ENCODE measurements around the gene C5AR1.

DNA sequence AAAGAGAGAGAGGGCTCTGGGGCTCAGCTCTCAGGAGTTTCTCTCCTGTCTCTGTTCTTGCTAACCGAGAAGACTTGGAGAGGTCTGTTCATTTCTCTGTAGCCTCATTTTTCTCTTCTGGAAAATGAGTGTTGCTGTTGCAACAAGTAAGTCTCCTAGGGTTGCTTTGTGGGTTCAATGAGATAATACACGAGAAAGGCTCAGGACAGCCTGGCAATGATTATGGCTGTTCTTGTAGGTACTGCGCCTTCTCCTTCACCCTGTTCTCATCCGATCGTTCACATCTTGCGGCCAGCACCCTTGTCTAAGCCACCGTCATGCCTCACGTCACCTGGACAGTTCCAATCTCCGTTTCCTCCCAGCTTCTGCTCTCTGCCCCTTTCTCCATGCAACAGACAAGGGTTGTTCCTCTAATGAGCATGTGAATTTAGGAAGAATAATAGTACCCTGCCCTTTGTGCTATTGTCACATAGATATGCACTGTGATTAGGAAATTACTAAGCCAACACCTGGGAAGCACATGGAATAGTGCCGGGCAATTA, 4.2 kb downstream of the C5AR1 start:
- TF ChIP-seq, protein P1, sequence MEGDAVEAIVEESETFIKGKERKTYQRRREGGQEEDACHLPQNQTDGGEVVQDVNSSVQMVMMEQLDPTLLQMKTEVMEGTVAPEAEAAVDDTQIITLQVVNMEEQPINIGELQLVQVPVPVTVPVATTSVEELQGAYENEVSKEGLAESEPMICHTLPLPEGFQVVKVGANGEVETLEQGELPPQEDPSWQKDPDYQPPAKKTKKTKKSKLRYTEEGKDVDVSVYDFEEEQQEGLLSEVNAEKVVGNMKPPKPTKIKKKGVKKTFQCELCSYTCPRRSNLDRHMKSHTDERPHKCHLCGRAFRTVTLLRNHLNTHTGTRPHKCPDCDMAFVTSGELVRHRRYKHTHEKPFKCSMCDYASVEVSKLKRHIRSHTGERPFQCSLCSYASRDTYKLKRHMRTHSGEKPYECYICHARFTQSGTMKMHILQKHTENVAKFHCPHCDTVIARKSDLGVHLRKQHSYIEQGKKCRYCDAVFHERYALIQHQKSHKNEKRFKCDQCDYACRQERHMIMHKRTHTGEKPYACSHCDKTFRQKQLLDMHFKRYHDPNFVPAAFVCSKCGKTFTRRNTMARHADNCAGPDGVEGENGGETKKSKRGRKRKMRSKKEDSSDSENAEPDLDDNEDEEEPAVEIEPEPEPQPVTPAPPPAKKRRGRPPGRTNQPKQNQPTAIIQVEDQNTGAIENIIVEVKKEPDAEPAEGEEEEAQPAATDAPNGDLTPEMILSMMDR (conservative IDR thresholded peaks at IDR 0.05; ENCODE audit: low read length) = no peak
- TF ChIP-seq EZH2phosphoT487 (IDR thresholded peaks at IDR 0.05; ENCODE audit: borderline replicate concordance, low read depth, low read length) = no peak
